Parathyroid adenoma (tissue), 2 donors: ENCODE data around the gene IER5.

ENCODE experiments used
- H2AFZ ChIP-seq: fragments of 300-600 bp; sonication (generic); one replicate; pipeline ENCODE4 v1.7.0; 2017; ENCODE audit warnings: antibody characterized with exemption, mild to moderate bottlenecking
- H3K27ac ChIP-seq: fragments of 300-600 bp; sonication (generic); one replicate; pipeline ENCODE4 v1.7.0; 2017
- H3K27me3 ChIP-seq: fragments of 300-600 bp; sonication (generic); one replicate; pipeline ENCODE4 v1.7.0; 2017; ENCODE audit warnings: low read length; ENCODE audit not compliant: control insufficient read depth, insufficient read depth
- H3K36me3 ChIP-seq: fragments of 300-600 bp; sonication (generic); one replicate; pipeline ENCODE4 v1.7.0; 2017; ENCODE audit warnings: low read length; ENCODE audit not compliant: control insufficient read depth, insufficient read depth
- H3K4me1 ChIP-seq: fragments of 300-600 bp; sonication (generic); one replicate; pipeline ENCODE4 v1.7.0; 2017; ENCODE audit warnings: control low read depth
- H3K4me2 ChIP-seq: fragments of 300-600 bp; sonication (generic); one replicate; pipeline ENCODE4 v1.7.0; 2017; ENCODE audit warnings: low read length
- H3K4me3 ChIP-seq: fragments of 300-600 bp; sonication (generic); one replicate; pipeline ENCODE4 v1.7.0; 2017; ENCODE audit warnings: low read depth, low read length
- H3K79me2 ChIP-seq: fragments of 300-600 bp; sonication (generic); one replicate; pipeline ENCODE4 v1.7.0; 2017; ENCODE audit warnings: control low read depth
- H3K9ac ChIP-seq: fragments of 300-600 bp; sonication (generic); one replicate; pipeline ENCODE4 v1.7.0; 2017; ENCODE audit warnings: mild to moderate bottlenecking
- H3K9me3 ChIP-seq: fragments of 300-600 bp; sonication (generic); one replicate; pipeline ENCODE4 v1.7.0; 2017; ENCODE audit warnings: low read length; ENCODE audit not compliant: control insufficient read depth
- CTCF ChIP-seq: fragments of 300-600 bp; sonication (generic); IDR thresholded peaks from one replicate; pipeline ENCODE4 v1.7.0; 2017; ENCODE audit warnings: antibody characterized with exemption, mild to moderate bottlenecking
- donor health status: primary hyperparathyroidism.

IER5 gene

GRCh38 chr1:181091309-181092040 lies 3.0 kb downstream of the IER5 start:
- Histone ChIP-seq H2AFZ (no peak overlapping the region), H3K4me2 (peak overlapping the region; percentile 77), H3K9me3 (no peaks in the 10 kb centered on the region), H3K36me3 (no peaks in the 10 kb centered on the region), H3K9ac (no peak overlapping the region), H3K27ac (no peak overlapping the region), H3K27me3 (no peaks in the 10 kb centered on the region), H3K4me1 (no peaks in the 10 kb centered on the region), H3K79me2 (peaks cover 2% of the 10 kb centered on the region), H3K4me3 (peak overlapping the region; percentile 64)
- no peak for TF ChIP-seq CTCF

DNA sequence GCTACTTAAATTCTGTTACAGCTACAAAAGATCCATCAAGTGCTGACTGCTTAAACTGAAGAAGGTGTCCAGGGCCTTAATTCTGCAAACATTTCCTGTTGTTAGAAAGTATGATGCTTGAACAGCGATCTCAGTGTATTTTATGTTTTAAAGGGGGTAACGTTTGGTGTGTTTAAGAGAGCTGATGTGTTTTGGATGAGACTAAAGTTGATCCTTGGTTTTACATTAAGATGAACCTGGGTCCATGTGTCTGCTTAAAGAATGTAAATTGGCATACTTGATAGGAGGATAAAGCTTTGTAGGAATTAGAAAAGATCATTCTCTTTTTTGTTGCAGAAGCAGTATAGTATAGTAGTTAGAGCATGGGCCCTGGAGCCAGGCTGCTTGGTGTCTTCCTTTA lies 3.6 kb downstream of the IER5 start:
- Histone ChIP-seq H2AFZ (no peak overlapping the region), H3K27ac (no peak overlapping the region), H3K9me3 (no peaks in the 10 kb centered on the region), H3K9ac (no peak overlapping the region), H3K4me3 (no peak overlapping the region), H3K36me3 (no peaks in the 10 kb centered on the region), H3K4me1 (no peaks in the 10 kb centered on the region), H3K27me3 (no peaks in the 10 kb centered on the region), H3K4me2 (no peak overlapping the region), H3K79me2 (peaks cover 2% of the 10 kb centered on the region)
- no peak for TF ChIP-seq CTCF

GRCh38 chr1:181092883-181093458 lies 4.5 kb downstream of the IER5 start:
- Histone ChIP-seq H2AFZ (no peak overlapping the region), H3K4me3 (no peak overlapping the region), H3K27ac (no peak overlapping the region), H3K4me2 (no peak overlapping the region), H3K79me2 (peaks cover 2% of the 10 kb centered on the region), H3K4me1 (no peaks in the 10 kb centered on the region), H3K9ac (no peak overlapping the region), H3K27me3 (no peaks in the 10 kb centered on the region), H3K9me3 (no peaks in the 10 kb centered on the region), H3K36me3 (no peaks in the 10 kb centered on the region)
- no peak for TF ChIP-seq CTCF

- H3K9ac ChIP-seq, result no peak overlapping the region
- H3K4me1 ChIP-seq, result peaks cover 7% of the 10 kb centered on the region
- H3K27ac ChIP-seq, result no peak overlapping the region
- H3K4me2 ChIP-seq, result no peak overlapping the region
- no peaks in the 10 kb centered on the region for H3K36me3 ChIP-seq
- H3K9me3 ChIP-seq, result no peaks in the 10 kb centered on the region
- H3K4me3 ChIP-seq, result no peak overlapping the region
- TF ChIP-seq CTCF, result no peak
- H3K79me2 ChIP-seq, result peaks cover 2% of the 10 kb centered on the region
- no peak overlapping the region for H2AFZ ChIP-seq
- H3K27me3 ChIP-seq, result no peaks in the 10 kb centered on the region
Measured at GRCh38 chr1:181094416-181095212, 6.1 kb downstream of the IER5 start.
